IPS DF 4.7 (cell line): ENCODE data around the gene VCAN.

Source experiments
- DNase-seq: peaks from one replicate; pipeline ENCODE4 v3.0.0-alpha.2; 2013; ENCODE audit warnings: low spot score; ENCODE audit errors: extremely low read depth

VCAN gene

DNA sequence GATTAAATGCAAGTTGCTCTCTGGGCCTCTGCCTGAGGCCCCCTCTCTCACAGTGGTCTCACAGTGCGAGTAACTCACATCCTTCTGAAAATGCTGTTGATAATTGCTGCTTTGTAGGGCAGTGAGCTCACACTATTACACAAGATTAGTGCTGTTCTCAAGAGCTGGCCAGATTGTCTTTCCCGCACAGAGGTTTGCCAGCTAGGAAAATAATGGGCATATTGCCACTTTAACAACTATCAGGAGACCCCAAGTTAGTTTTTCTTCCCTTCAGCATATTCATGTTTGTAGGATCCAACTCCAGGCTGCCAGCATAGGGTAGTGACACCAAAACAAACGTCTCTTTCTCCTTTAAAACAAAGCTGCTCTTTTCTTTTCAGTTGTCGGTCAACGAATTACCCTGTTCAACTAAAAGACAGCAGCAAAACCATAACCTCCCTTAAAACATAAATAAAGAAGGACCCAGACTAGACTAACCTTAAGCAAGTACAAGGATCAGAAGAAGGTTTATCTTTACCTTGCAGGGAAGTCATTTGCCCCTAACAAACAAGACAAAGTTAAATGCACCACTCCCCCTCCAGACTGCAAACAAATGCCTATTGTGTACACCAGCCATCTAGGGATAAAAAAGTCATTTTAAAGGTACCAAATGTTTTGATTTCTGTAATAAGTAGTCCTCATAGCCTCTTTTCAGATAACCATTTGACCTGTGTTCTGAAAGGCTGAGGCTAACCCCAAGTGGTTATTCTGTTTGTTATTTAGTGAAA, 91.4 kb downstream of the VCAN start:
- no peak for DNase-seq

DNA sequence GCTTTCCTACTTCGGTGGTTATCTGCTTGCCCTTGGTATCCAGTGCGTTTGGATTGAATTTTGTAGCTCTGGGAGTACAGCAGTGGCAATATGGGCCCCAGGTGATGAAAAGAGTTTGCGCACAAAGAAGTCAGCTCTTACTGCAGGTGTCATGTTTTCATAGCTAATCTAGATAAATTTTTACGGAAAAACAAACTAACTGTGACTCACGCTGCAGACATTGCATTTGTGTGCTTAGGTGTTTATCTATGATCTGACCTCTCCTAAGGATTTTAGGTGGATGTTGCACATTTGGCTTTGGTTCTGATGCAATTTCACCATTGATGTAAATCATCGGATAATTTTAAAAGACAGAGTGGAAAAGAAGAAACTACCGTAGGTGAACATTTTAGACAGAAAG, 92.1 kb downstream of the VCAN start:
- DNase-seq = no peak

- DNase-seq = no peak
Observed at GRCh38 chr5:83564069-83564749, 92.7 kb downstream of the VCAN start.

- DNase-seq = no peak
Observed at GRCh38 chr5:83567741-83568140, 96.2 kb downstream of the VCAN start.

- DNase-seq = no peak
Observed at GRCh38 chr5:83568186-83568585, 96.6 kb downstream of the VCAN start.

- no peak for DNase-seq
Observed at GRCh38 chr5:83570916-83571315, 99.4 kb downstream of the VCAN start.

DNA sequence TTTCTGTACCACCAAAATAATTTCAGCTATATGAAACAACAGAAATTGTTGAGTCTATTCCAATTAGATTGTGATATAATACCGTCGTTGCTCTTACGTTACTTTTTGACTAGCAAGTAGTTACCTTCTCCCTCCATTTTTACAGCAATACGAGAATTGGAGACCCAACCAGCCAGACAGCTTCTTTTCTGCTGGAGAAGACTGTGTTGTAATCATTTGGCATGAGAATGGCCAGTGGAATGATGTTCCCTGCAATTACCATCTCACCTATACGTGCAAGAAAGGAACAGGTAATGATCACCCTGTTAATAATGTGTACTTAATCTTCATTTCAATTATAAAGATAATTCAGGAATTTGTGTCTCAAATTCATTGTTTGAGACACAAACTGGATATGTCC, 100.7 kb downstream of the VCAN start:
- DNase-seq = no peak

DNA sequence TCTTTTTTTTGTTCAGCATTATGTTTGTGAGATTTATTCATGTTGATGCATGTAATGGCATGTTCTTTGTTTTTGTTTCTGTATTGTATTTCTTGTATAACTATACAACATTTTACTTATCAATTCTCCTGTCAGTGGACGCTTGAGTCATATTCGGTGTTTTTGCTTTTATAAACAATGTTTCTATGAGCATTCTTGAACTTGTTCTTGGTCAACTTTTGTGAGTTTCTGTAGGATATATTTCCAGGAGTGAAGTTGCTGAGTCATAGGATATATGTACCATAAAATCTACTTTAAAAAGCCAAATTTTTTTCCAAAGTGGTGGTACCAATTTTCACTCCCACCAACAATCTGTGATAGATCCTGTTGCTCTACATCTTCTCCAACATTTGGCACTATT, 104.8 kb downstream of the VCAN start:
- no peak for DNase-seq

DNA sequence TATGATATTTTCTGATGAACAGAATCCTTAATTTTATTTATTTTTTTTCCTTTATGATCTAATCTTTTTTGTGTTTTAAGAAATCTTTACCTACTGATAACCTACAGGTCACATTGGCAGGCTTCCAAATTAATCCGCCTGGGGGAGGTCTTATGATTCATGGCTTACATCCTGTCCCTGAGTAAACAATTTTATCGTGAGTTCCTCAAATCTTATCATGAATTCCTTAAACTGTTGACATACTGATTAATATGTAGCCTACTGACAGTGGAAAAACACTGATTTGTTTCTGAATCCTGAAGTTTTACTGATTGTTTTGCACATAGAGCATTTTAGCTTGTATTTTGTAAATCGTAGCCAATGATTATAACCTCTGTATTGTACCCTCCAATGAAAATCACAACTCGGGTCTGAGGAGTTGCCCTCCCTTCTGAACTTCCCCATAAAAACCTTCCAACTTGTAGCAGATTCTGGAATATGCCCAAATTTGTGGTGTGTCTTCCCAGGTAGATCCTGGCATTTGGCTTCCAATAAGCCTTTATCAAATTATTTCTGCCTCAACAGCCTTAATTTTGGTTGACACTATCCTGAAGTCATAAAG, 105.6 kb downstream of the VCAN start:
- no peak for DNase-seq

DNA sequence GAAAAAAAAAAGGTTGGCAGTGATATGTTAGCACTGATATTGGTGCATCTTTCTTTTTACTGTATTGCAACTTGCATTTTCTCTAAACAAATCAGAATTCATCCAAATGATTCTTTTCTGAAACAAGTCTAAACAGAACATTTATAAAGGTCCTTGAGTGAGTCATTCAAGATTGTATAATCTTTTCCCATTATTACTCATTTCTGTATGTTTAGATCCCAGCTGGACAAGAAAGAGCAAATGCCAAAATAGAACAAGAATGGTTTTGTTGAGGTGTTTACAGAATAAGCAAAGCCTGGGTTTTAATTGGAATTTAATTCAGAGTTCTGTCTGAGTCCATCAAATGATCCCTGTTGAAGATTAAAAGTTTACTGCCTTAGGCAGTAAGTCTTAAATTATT, 112.3 kb downstream of the VCAN start:
- no peak for DNase-seq

DNA sequence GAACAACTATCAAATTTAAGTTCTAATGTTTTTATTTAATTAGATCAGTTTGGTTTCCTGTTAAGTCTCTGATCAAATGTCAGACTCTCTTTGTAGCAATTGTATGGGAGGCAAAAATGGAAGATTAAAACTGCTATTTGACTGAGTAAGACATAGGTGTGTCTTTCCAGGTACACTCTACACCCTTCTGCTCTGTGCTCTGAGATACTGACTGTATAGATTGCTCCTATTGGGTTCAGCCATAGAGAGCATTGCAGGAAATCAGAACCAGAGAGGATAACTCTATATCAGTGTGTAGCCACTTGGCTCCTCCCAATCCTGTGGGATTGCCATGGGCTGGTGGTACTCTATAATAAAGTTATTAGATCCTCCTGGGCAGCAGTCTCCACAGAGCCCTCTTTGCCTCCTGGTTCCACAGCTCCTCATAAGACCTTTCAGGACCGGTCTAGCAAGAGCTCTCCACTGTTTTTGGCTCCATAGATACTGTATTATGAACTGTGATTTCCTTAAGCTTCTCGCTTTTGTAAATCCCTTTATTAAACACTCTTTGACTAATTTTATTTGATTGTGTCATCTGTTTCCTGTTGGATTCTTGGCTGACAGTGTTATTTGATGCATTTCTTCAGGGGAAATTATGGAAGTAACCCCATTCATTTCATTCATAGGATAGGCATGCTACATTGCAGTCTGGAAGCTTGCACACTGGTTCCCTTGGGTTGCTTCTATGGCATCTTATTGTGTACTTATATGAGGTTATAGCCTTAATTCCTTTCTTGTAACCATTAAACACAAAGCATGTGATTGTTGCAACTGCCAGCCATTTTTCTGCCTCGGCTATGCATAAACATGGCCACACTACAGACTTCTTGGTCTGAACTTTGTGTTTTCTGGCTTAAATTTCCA, 115.6 kb downstream of the VCAN start:
- no peak for DNase-seq

GRCh38 chr5:83589786-83590185, 118.2 kb downstream of the VCAN start:
- DNase-seq = no peak

GRCh38 chr5:83590966-83591365, 119.4 kb downstream of the VCAN start:
- DNase-seq = no peak

DNA sequence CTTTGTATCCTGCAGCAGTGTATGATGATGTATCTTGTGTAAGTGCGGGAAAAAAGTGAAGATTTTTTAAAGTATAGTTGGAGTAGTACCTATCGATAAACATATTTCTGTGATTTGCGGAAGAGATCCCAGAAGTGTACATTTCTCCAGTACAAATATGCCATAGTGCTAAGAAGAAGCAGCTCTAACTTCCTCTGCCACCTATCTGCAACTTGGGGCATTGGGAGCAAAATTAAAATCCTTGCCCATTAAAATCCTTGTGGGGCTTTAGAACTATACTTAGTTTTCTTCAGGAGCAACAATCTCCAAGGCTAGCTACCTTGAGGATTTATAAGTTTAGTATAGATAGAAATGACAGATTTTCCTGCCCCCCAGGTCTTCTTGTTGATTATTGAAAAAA, 123.7 kb downstream of the VCAN start:
- DNase-seq = no peak

- DNase-seq = peak; percentile 44
Observed at GRCh38 chr5:83608122-83608521, 136.6 kb downstream of the VCAN start.

GRCh38 chr5:83614841-83615240, 143.3 kb downstream of the VCAN start:
- DNase-seq = no peak

DNA sequence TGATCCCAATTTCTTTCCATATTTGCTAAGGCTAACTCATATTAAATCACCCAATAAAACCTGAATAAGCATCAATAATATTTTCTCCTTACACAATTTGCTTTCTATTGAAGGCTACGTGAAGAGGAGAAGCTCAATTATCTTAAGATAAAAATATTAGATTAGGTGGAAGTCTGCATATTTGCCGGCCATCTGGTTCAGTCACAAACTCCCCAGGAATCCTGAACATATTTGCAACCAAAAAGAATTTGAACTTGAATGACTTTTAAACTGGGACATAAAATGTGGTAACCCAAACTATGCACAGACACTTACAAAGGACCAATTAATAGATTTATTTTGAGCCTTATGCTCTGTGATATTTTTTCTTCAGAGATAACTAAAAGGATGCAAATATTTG, 156.8 kb downstream of the VCAN start:
- no peak for DNase-seq
